SK-N-SH (cell line): ENCODE data around the gene LENG8. TPM values are rescaled to one million over a fixed set of nuclear protein-coding genes. Genes with fewer than 3 reads are reported as not detected.

Experiments
- CTCF ChIA-PET: fragments of 300-600, 350-600 bp; formaldehyde crosslinking; extraction: SDS; loops from one replicate; lab custom pipeline; 2021; lab: Yijun Ruan, JAX
- POLR2A ChIA-PET: fragments of 350-600 bp; sonication (Branson Sonifier 250); formaldehyde crosslinking; extraction: SDS; loops from one replicate; lab custom pipeline; 2020; ENCODE audit warnings: antibody characterized with exemption, inconsistent platforms; lab: Yijun Ruan, JAX
- DNase-seq: peaks from one replicate; pipeline ENCODE4 v3.0.0; 2012
- H2AFZ ChIP-seq: fragments of 200-600 bp; sonication (generic); 2 replicates; pipeline ENCODE4 v1.8.1; 2016; ENCODE audit warnings: antibody characterized with exemption, mild to moderate bottlenecking, low read depth
- H3F3A ChIP-seq: fragments of 200-600 bp; sonication (generic); replicated peaks from 2 replicates; pipeline ENCODE3; 2016; ENCODE audit warnings: antibody characterized with exemption, mild to moderate bottlenecking; ENCODE audit not compliant: insufficient read depth
- H3K27ac ChIP-seq, 2 experiments: fragments of 200-500 bp in 1 of 2; fragments of 200-600 bp in 1 of 2; sonication (Bioruptor generic) in 1 of 2; sonication (generic), shearing (Covaris generic) in 1 of 2; 2 replicates each; pipeline versions ENCODE4 v1.5.1 to v1.6.1; 2014 to 2016; ENCODE audit warnings: low read depth in 2 of 2, inconsistent platforms in 1 of 2, low read length in 1 of 2, mild to moderate bottlenecking in 1 of 2, mixed read lengths in 1 of 2
- H3K27me3 ChIP-seq: fragments of 200-600 bp; sonication (generic), shearing (Covaris generic); 2 replicates; pipeline ENCODE4 v1.6.1; 2016; ENCODE audit warnings: mixed run types; ENCODE audit not compliant: insufficient read depth
- H3K36me3 ChIP-seq, 2 experiments: fragments of 200-500 bp in 1 of 2; fragments of 200-600 bp in 1 of 2; sonication (Bioruptor generic) in 1 of 2; sonication (generic) in 1 of 2; replicated peaks in 1 of 2; 2 replicates each; pipeline versions ENCODE3 to v1.5.1; 2014 to 2016; ENCODE audit warnings: low read length in 1 of 2, mild to moderate bottlenecking in 1 of 2; ENCODE audit not compliant: insufficient read depth in 2 of 2, control insufficient read depth in 1 of 2
- H3K4me1 ChIP-seq, 2 experiments: fragments of 200-500 bp in 1 of 2; fragments of 200-600 bp in 1 of 2; sonication (Bioruptor generic) in 1 of 2; sonication (generic), shearing (Covaris generic) in 1 of 2; 2 replicates each; pipeline versions ENCODE4 v1.5.1 to v1.6.1; 2014 to 2016; ENCODE audit warnings: low read depth in 1 of 2, low read length in 1 of 2, mixed run types in 1 of 2; ENCODE audit not compliant: insufficient read depth in 2 of 2, control insufficient read depth in 1 of 2
- H3K4me2 ChIP-seq: fragments of 200-600 bp; sonication (generic), shearing (Covaris generic); 2 replicates; pipeline ENCODE4 v1.6.1; 2017; ENCODE audit warnings: mixed run types
- H3K4me3 ChIP-seq, 2 experiments: fragments of 200-500 bp in 1 of 2; fragments of 200-600 bp in 1 of 2; sonication (Bioruptor generic) in 1 of 2; sonication (generic), shearing (Covaris generic) in 1 of 2; 2 replicates each; pipeline versions ENCODE4 v1.5.1 to v1.8.1; 2014 to 2016; ENCODE audit warnings: low read depth in 2 of 2, inconsistent platforms in 1 of 2, low read length in 1 of 2, mild to moderate bottlenecking in 1 of 2, mixed read lengths in 1 of 2, moderate library complexity in 1 of 2
- H3K79me2 ChIP-seq: fragments of 200-600 bp; sonication (generic); 2 replicates; pipeline ENCODE4 v1.8.1; 2017; ENCODE audit warnings: mild to moderate bottlenecking; ENCODE audit not compliant: insufficient read depth
- H3K9ac ChIP-seq: fragments of 200-600 bp; sonication (generic); 2 replicates; pipeline ENCODE4 v1.6.1; 2017; ENCODE audit warnings: mixed run types
- H3K9me2 ChIP-seq: fragments of 200-600 bp; sonication (generic); 2 replicates; pipeline ENCODE4 v1.6.1; 2017; ENCODE audit warnings: mixed run types
- H3K9me3 ChIP-seq: fragments of 200-600 bp; sonication (generic); 2 replicates; pipeline ENCODE4 v1.6.1; 2017; ENCODE audit warnings: mixed run types, mild to moderate bottlenecking, moderate library complexity
- H4K20me1 ChIP-seq: fragments of 200-600 bp; sonication (generic); 2 replicates; pipeline ENCODE4 v1.6.1; 2017; ENCODE audit warnings: mild to moderate bottlenecking, mixed run types; ENCODE audit not compliant: insufficient read depth
- ELF1 ChIP-seq: IDR thresholded peaks from 2 replicates; pipeline ENCODE4 v1.4.0; 2012
- FOSL2 ChIP-seq: IDR thresholded peaks from 2 replicates; pipeline ENCODE4 v1.4.0; 2012; ENCODE audit warnings: low read depth, mild to moderate bottlenecking, moderate library complexity, borderline replicate concordance
- POLR2AphosphoS5 ChIP-seq: IDR thresholded peaks from 2 replicates; pipeline ENCODE4 v1.6.1; 2012; ENCODE audit warnings: low read depth, low read length
- RAD21 ChIP-seq: IDR thresholded peaks from 2 replicates; pipeline ENCODE4 v1.6.1; 2012; ENCODE audit warnings: mild to moderate bottlenecking, low read length
- RFX5 ChIP-seq: IDR thresholded peaks from 2 replicates; pipeline ENCODE4 v1.6.1; 2012; ENCODE audit warnings: mild to moderate bottlenecking, improper control_type of control experiment, low read length
- SMC3 ChIP-seq: IDR thresholded peaks from 2 replicates; pipeline ENCODE4 v1.6.1; 2012; ENCODE audit warnings: low read depth, low read length, improper control_type of control experiment
- WGBS: methylation state at CpG from one replicate; pipeline ENCODE4 v1.1.6; 2017; ENCODE audit warnings: low lambda C conversion rate; 5-methylcytosine and 5-hydroxymethylcytosine counted together
- polyA plus RNA-seq, 3 experiments: library from polyadenylated mRNA; depleted of rRNA; stranded (reverse); fragments of >200 nt; gene quantifications; 2 replicates each; pipeline ENCODE4 v1.2.3, GENCODE V29; 2012
- TF ChIP-seq, protein P1 (sequence below): fragments of 200-600 bp; sonication (generic); IDR thresholded peaks from 2 replicates; pipeline ENCODE4 v1.6.1; 2017; ENCODE audit warnings: antibody characterized with exemption, mild to moderate bottlenecking, moderate library complexity

Gene LENG8
- polyA plus RNA-seq, 1 of the 3 experiments (the other 2 are of a cell fraction) = 84.0 TPM

GRCh38 chr19:54477650-54478049, 28.7 kb downstream of the LENG8 start:
- CTCF ChIA-PET = interaction anchor here (1.3 to 2.1 kb wide), 8 partner anchors 8 to 202 kb away, joined by 3 to 8 read pairs (median 4); no protein-coding TSS in a partner anchor

DNA sequence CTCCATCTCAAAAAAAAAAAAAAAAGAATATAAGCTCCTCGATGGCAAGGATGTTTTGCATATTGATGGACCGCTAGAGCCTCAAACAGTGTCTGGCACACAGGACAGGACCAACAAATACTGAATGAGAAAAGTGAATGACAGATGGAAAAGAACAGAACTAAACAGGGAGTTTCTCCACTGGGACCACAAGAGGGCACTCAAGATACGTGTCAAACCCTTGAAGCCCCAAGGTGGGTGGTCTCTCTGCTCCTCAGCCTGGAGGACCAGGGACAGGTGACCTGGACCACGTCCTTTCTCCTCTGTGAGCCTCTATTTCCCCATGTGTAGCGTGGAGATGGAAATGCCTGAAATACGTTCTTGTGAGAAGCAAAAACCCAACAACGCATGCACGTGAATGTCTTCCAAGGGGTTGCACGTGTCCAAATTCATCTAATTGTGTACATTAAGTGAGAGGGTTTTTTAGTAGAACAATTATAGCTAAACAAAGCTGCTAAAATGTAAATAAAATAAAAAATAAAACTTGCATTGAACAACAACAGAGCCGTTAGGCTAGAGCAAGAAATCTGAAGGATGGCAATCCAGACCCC, 29.8 kb downstream of the LENG8 start:
- no peaks in the 10 kb centered on the region for H3K9me3 ChIP-seq

More at GRCh38 chr19:54477650-54478049, 28.7 kb downstream of the LENG8 start:
- WGBS = 0% methylated on average over 1 of the region's 3 CpGs
- no peaks in the 10 kb centered on the region for H3K36me3 ChIP-seq
- H3K9ac ChIP-seq = no peak overlapping the region
- TF ChIP-seq FOSL2 (no peak), POLR2AphosphoS5 (no peak), RFX5 (no peak)
- TF ChIP-seq, protein P1, sequence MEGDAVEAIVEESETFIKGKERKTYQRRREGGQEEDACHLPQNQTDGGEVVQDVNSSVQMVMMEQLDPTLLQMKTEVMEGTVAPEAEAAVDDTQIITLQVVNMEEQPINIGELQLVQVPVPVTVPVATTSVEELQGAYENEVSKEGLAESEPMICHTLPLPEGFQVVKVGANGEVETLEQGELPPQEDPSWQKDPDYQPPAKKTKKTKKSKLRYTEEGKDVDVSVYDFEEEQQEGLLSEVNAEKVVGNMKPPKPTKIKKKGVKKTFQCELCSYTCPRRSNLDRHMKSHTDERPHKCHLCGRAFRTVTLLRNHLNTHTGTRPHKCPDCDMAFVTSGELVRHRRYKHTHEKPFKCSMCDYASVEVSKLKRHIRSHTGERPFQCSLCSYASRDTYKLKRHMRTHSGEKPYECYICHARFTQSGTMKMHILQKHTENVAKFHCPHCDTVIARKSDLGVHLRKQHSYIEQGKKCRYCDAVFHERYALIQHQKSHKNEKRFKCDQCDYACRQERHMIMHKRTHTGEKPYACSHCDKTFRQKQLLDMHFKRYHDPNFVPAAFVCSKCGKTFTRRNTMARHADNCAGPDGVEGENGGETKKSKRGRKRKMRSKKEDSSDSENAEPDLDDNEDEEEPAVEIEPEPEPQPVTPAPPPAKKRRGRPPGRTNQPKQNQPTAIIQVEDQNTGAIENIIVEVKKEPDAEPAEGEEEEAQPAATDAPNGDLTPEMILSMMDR = 0 out of 2 replicates have a peak, but pooled peaks have one; percentile 14
- H4K20me1 ChIP-seq = no peaks in the 10 kb centered on the region
- DNase-seq = no peak
- H3F3A ChIP-seq = peaks cover 22% of the 10 kb centered on the region
- POLR2A ChIA-PET = interaction anchor here (0.6 kb wide), 1 partner anchor 22 kb away, joined by 5 read pairs; no protein-coding TSS in a partner anchor
- no peak overlapping the region for H3K4me2 ChIP-seq
- H3K4me1 ChIP-seq = no peaks in the 10 kb centered on the region; a peak in 1 of 4 replicates
- H2AFZ ChIP-seq = no peak overlapping the region
- H3K27me3 ChIP-seq = peaks cover 50% of the 10 kb centered on the region
- H3K4me3 ChIP-seq = no peak overlapping the region
- H3K27ac ChIP-seq = no peak overlapping the region
- no peaks in the 10 kb centered on the region for H3K9me3 ChIP-seq
- no peaks in the 10 kb centered on the region for H3K79me2 ChIP-seq
- H3K9me2 ChIP-seq = no peaks in the 10 kb centered on the region

More for the DNA sequence above, 29.8 kb downstream of the LENG8 start:
- ChIA-PET CTCF (interaction anchor here (0.7 to 2.1 kb wide), 9 partner anchors 10 to 201 kb away, joined by 3 to 8 read pairs (median 3); partner anchors contain the start of gene LAIR2), POLR2A (no interaction called here)
- H3K9ac ChIP-seq = no peak overlapping the region
- no peaks in the 10 kb centered on the region for H4K20me1 ChIP-seq
- H3K27ac ChIP-seq = no peak overlapping the region
- no peaks in the 10 kb centered on the region for H3K79me2 ChIP-seq
- H3K27me3 ChIP-seq = peaks cover 58% of the 10 kb centered on the region
- H3K36me3 ChIP-seq = no peaks in the 10 kb centered on the region
- peaks cover 14% of the 10 kb centered on the region for H3F3A ChIP-seq
- H2AFZ ChIP-seq = no peak overlapping the region
- no peaks in the 10 kb centered on the region for H3K9me2 ChIP-seq
- H3K4me3 ChIP-seq = no peak overlapping the region; a peak in 1 of 4 replicates
- TF ChIP-seq ELF1 (no peak), POLR2AphosphoS5 (no peak), SMC3 (0 out of 2 replicates have a peak, but pooled peaks have one; percentile 19), RAD21 (peak; percentile 56), RFX5 (no peak)
- TF ChIP-seq, protein P1 = peak; percentile 74
- H3K4me1 ChIP-seq = no peaks in the 10 kb centered on the region; a peak in 1 of 4 replicates
- DNase-seq = peak; percentile 57
- WGBS = 9% methylated on average over 10 of the region's 10 CpGs
- no peak overlapping the region for H3K4me2 ChIP-seq
